GM12874 (cell line): ENCODE data around the gene EHMT1.

Source experiments
- TF ChIP-seq, protein P1 (sequence below): IDR thresholded peaks from 2 replicates; pipeline ENCODE4 v1.5.1; 2011; ENCODE audit warnings: low read depth, mild to moderate bottlenecking, control low read depth, low read length, moderate library complexity; ENCODE audit not compliant: insufficient read depth

EHMT1 gene

DNA sequence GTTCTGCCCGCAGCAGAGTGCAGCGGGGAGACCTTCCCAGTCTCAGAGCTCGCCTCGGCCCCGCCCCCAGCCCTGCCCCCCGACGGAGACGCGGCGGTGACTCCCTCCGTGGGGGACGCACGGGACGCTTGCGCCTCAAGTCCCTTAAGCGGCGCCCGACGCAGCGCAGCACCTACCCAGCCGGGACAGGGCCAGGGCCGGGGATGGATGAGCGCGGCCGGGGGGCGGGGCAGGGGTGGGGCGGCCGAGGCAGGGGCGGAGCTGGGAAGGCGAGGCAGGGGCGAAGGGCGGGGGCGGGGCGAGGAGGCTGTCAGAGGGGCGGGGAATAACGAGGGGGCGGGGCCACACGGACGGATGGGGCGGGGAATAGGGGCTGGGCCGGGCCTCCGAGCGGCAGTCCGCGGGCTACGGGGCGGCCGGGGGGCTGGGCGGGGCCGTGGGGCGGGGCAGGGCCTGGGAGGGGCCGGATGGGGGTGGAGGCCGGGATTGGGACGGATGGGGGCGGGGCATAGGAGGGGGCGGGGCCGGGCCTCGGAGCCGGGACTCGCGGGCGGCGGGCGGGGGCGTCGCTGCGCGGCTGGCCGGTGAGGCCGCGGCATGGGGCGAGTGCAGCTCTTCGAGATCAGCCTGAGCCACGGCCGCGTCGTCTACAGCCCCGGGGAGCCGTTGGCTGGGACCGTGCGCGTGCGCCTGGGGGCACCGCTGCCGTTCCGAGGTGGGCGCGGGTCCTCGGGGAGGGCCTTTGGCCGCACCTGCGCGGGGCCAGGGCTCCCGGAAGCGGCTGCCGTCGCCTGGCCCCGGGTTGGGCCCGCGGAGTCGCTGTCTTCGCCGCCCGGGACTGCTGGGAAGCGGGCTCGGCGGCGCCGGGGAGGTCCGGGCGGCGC is 13.4 kb upstream of the EHMT1 start, which contains the start of gene ARRDC1:
Gene ARRDC1, plus strand, starts transcription at position 566 of the 884 bp plus-strand sequence. Its CDS starts 32 bp downstream, at position 598.
- TF ChIP-seq, protein P1, sequence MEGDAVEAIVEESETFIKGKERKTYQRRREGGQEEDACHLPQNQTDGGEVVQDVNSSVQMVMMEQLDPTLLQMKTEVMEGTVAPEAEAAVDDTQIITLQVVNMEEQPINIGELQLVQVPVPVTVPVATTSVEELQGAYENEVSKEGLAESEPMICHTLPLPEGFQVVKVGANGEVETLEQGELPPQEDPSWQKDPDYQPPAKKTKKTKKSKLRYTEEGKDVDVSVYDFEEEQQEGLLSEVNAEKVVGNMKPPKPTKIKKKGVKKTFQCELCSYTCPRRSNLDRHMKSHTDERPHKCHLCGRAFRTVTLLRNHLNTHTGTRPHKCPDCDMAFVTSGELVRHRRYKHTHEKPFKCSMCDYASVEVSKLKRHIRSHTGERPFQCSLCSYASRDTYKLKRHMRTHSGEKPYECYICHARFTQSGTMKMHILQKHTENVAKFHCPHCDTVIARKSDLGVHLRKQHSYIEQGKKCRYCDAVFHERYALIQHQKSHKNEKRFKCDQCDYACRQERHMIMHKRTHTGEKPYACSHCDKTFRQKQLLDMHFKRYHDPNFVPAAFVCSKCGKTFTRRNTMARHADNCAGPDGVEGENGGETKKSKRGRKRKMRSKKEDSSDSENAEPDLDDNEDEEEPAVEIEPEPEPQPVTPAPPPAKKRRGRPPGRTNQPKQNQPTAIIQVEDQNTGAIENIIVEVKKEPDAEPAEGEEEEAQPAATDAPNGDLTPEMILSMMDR, result no peak

DNA sequence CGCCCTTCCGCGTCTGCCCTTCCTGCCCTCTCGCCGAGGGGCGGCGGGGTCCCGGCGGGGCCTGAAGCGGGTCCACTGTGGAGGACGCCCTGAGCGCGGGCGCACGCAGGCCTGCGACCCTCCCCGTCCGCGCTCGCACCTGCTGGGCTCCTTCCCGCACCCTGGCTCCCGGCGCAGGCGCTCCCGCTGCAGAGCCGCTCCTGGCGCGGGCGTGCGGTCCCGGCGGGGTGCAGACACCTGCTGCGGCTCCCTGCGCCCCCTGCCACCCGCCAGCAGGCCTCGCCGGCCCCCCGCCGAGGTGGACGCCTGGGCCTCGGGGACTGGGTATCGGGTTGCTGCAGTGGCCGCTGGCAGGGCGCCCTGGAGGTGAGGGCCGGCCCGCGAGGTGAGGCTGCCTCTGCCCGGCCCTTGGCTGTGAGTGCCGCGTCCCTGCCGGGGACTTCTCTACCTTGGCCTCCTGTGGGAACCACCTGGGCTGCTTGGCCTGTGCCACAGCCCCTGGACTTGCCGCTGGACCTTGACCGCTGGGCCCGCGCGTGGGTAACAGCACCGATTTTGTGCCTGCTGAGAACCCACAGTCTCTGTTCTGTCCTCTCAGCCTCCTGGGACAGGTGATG is 12.7 kb upstream of the EHMT1 start:
- TF ChIP-seq, protein P1, result no peak

DNA sequence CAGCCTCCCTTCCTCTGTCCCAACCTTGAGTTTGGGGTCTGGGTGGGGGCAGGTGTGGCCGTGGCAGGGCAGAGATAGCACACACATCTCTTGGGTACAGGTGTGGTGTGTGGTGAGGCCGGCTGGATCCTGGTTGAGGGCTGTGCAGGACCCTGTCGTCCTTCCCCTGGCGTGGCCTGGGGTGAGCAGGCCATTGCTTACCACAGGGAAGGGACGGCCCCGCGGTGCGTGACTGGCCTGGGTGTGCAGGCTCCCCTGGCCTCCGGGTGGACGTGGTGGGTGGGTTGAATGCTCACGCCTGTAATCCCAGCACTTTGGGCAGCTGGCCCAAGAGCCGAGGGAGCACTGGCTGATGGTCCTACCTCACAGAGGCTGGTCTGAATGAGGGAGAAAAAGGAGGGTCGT is 12.1 kb upstream of the EHMT1 start:
- TF ChIP-seq, protein P1, result no peak

DNA sequence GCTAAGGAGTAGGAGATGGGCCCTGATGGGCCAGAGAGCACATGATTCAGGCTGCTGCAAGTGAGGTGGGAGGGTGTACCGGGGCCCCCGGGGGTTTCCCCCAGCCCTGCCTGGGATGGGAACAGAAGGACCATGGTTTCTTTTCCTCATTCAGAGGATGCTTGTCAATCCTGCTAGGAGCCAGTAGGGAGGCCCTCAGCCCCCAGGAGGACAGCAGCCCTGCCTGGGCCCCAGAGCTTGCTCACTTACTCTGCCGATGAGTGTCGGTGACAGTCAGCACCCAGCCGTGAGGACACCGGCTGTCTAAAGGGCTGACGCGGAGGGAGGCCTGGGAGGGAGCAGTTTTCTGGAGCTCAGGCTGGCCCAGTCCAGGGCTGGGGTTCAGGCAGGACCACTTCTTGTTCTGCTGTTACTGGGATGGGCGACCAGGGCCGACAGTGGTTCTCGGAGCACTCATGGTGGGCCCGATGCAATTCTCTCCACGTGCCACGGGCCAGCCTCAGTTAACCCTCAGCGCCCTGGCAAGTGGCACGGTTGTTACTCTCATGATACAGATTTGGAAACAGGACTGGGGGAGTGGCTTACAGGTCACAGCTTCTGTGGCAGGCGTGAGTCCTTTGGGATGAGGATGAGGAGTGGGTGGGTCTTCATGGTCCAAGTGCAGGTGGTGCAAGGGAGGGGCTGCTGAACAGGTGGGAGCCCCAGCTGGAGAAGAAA is 11.5 kb upstream of the EHMT1 start:
- TF ChIP-seq, protein P1, result no peak

DNA sequence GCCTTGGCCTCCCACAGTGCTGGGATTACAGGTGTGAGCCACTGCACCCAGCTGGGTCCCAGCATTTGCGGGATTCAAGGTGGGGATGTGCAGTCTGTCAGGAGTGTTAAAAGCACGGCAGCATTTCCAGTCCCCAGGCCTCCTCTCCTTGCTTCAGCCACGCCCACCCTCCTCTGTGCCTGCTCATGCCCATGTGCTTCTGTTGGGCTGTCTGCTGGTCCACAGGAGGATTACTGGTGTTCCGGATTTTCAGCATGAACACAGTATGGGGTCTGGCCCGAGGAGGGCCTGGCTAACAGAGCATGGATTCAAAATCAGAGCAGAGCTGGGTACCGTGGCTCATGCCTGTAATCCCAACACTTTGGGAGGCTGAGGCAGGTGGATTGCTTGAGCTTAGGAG is 7.9 kb upstream of the EHMT1 start:
- TF ChIP-seq, protein P1, result no peak

DNA sequence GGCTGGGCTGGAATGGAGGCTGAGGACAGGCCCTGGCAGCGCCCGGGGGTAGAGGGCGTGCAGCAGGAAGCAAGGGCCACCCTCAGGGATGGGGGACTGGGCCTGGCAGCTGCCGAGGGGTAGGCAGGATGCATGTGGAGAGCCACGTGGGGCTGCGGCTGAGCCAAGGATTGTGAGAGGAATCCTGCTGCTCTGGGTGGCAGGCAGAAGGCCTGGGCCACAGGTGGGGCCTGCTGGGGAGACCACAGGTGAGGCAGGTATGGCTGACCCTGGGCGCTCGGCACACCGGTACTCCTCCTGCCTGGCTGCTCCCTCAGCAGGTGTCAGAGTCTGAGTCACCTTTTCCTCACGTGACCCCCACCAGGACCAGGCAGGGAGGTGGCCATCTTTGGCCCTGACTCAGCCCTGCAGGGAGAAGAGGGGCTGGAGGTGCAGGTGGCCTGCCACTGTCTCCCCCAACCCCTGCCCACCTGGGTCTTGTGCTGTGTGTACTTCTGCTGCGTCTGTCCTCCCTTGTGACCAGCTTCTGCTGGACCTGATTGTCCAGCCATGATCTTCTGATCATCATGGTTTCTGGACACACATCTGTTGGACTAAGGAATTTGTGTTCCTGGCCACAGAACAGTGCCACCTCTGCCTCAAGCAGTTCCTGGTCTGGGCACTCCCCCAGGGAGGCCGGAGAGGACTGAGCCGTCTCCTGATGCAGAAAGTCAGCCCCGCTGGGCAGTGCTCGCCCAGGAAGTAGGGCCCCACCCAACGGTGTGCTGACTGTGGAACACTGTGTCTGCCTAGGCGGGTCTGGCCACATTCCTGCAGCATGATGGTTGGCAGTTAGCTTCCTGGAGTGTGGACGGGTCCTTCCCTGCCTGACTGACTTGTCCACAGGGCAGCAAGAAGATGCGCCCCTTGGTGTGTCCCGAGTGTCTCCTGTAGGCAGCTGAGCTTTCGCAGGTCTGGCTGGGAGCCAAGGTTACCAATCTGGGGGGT is 6.9 kb upstream of the EHMT1 start:
- TF ChIP-seq, protein P1, result no peak
